Activated naive CD4-positive, alpha-beta T cell treated with anti-CD3 and anti-CD28 coated beads for 36 hours (primary cell): ENCODE measurements around the gene ARHGAP36. TPM values are rescaled to one million over a fixed set of nuclear protein-coding genes. Genes with fewer than 3 reads are reported as not detected.
A peak's percentile ranks its signal among the peaks of the same experiment; 100 is the strongest.

Experiments
- CTCF ChIA-PET: fragments of 350-600 bp; sonication (Branson Sonifier 250); formaldehyde crosslinking; loops from one replicate; lab custom pipeline; 2021; ENCODE audit warnings: antibody characterized with exemption; lab: Charles Lee
- DNase-seq: peaks from one replicate; pipeline ENCODE4 v3.0.0-alpha.2; 2020
- H3K27ac Mint-ChIP-seq: one replicate; pipeline ENCODE4 v1.8.0; 2021; ENCODE audit warnings: mild to moderate bottlenecking, mixed read lengths
- H3K27me3 Mint-ChIP-seq: one replicate; pipeline ENCODE4 v1.8.0; 2021; ENCODE audit warnings: low read depth, mixed read lengths
- H3K36me3 Mint-ChIP-seq: one replicate; pipeline ENCODE4 v1.8.0; 2021; ENCODE audit warnings: low read depth, mixed read lengths
- H3K4me1 Mint-ChIP-seq: one replicate; pipeline ENCODE4 v1.8.0; 2021; ENCODE audit warnings: low read depth, mixed read lengths
- H3K4me3 Mint-ChIP-seq: one replicate; pipeline ENCODE4 v1.8.0; 2021; ENCODE audit warnings: mild to moderate bottlenecking, moderate library complexity, mixed read lengths
- H3K9me3 Mint-ChIP-seq: one replicate; pipeline ENCODE4 v1.8.0; 2021; ENCODE audit warnings: mixed read lengths
- intact Hi-C: fragments of 100-400 bp; cut with micrococcal nuclease; formaldehyde crosslinking; loops from one replicate; pipeline ENCODE4 v1.15.1; 2023
- total RNA-seq, 2 experiments: library from RNA; stranded (reverse); gene quantifications; one replicate each; pipeline ENCODE4 v1.2.3, GENCODE V29; 2021

The ARHGAP36 gene, protein sequence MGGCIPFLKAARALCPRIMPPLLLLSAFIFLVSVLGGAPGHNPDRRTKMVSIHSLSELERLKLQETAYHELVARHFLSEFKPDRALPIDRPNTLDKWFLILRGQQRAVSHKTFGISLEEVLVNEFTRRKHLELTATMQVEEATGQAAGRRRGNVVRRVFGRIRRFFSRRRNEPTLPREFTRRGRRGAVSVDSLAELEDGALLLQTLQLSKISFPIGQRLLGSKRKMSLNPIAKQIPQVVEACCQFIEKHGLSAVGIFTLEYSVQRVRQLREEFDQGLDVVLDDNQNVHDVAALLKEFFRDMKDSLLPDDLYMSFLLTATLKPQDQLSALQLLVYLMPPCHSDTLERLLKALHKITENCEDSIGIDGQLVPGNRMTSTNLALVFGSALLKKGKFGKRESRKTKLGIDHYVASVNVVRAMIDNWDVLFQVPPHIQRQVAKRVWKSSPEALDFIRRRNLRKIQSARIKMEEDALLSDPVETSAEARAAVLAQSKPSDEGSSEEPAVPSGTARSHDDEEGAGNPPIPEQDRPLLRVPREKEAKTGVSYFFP
- total RNA-seq = not detected

DNA sequence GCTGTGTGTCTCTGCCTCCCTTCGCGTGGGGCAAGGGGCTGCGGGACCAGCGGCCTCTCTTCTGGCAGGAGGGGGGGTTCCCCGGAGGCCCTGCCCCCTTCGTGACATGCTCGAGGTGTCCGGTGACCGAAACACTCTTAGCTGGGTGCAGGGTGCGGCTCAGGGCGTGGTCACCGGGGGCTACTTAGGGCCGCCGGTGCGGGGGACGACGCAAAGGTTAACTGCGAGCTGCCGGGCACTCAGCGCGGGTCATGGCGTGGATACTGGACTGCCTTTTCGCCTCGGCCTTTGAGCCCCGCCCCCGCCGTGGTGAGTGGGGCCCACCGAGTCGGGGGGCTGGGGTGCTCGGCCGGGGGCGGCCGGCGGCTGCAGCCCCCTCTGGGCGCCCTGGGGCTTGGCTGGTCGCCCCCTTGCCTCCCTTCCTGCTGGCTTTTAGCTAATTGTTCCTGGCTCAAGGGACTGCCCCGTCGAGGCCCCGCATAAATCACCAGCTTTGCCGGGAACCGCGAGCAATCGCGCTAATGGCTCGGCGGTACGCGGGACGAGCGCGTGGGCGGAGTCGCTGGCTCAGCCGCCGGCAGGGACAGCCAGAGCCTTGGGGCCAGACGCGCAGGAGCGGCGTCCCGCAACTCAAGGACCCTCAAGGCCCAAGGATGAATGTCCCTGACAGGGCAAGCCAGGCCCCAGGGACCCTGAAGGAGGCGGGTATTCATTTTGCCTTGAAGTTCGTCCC is at the start of gene ARHGAP36:
TSS of gene ARHGAP36 (plus strand) at position 211 of the 733 bp plus-strand sequence. CDS start 23,320 bp downstream, outside the sequence.
- Mint-ChIP-seq H3K4me3 (no peak within 1 kb of the TSS), H3K27ac (no peak within 1 kb of the TSS), H3K4me1 (no peaks in the 10 kb centered on the region), H3K36me3 (no peaks in the 10 kb centered on the region), H3K9me3 (no peaks in the 10 kb centered on the region), H3K27me3 (peaks cover 17% of the 10 kb centered on the region)
- CTCF ChIA-PET = no interaction called here
- intact Hi-C loops = no loop called here
- DNase-seq = peak; percentile 6

DNA sequence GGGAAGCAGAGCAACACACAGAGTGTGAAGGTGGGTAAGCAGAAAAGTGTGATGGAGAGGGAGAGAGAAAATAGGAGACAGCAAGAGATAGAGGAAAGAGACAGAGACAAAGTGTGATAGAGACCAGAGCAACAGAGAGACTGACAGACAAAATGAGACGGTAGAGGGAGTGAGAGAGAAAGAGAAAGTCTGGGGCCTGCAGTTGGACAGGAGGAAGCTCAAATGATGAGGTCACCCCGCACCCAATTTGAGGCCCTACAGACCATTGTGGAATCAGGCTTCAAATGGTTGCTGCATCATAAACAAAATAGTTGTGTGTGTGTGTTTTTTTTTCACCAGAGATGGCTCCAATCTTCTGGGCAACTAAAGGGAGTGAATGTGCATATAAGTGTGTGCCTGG is 48.0 kb upstream of the ARHGAP36 start:
- H3K27me3 Mint-ChIP-seq = no peaks in the 10 kb centered on the region
- intact Hi-C loops = no loop called here
- CTCF ChIA-PET = no interaction called here
- no peaks in the 10 kb centered on the region for H3K4me1 Mint-ChIP-seq
- H3K9me3 Mint-ChIP-seq = no peaks in the 10 kb centered on the region
- DNase-seq = no peak
- no peak overlapping the region for H3K4me3 Mint-ChIP-seq
- no peak overlapping the region for H3K27ac Mint-ChIP-seq
- no peaks in the 10 kb centered on the region for H3K36me3 Mint-ChIP-seq

DNA sequence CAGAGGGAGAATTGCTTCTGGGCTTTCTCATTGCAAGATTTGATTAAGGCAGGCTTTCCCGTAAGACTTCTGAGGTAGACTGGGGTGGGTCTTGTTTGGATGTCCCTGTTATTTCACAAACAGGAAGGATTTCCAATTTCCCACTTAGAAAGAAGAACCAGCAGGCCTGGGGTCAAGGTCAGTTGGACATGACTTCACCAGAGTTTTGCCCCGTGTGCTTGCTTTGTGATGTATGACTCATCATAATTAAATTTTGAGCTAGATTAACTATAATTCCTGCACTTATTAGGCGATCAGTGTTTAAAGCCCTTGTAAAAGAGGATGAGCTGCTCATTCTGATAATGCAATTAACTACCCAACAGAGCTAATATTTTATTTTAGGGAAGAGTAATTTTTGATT is 32.8 kb upstream of the ARHGAP36 start:
- intact Hi-C loops = no loop called here
- CTCF ChIA-PET = no interaction called here
- no peak overlapping the region for H3K27ac Mint-ChIP-seq
- DNase-seq = no peak
- peaks cover 13% of the 10 kb centered on the region for H3K27me3 Mint-ChIP-seq
- H3K4me1 Mint-ChIP-seq = no peaks in the 10 kb centered on the region
- no peaks in the 10 kb centered on the region for H3K36me3 Mint-ChIP-seq
- H3K4me3 Mint-ChIP-seq = no peak overlapping the region
- H3K9me3 Mint-ChIP-seq = no peaks in the 10 kb centered on the region

- peaks cover 5% of the 10 kb centered on the region for H3K27me3 Mint-ChIP-seq
- CTCF ChIA-PET = no interaction called here
- no peak overlapping the region for H3K4me3 Mint-ChIP-seq
- no peak for DNase-seq
- no peaks in the 10 kb centered on the region for H3K9me3 Mint-ChIP-seq
- H3K36me3 Mint-ChIP-seq = no peaks in the 10 kb centered on the region
- H3K27ac Mint-ChIP-seq = no peak overlapping the region
- intact Hi-C loops = no loop called here
- no peaks in the 10 kb centered on the region for H3K4me1 Mint-ChIP-seq
Observed at GRCh38 chrX:131032354-131033230, 25.6 kb upstream of the ARHGAP36 start.

GRCh38 chrX:131034063-131034462 is 24.1 kb upstream of the ARHGAP36 start:
- Mint-ChIP-seq H3K4me1 (no peaks in the 10 kb centered on the region), H3K4me3 (no peak overlapping the region), H3K9me3 (no peaks in the 10 kb centered on the region), H3K27me3 (peaks cover 1% of the 10 kb centered on the region), H3K27ac (no peak overlapping the region), H3K36me3 (no peaks in the 10 kb centered on the region)
- intact Hi-C loops = no loop called here
- DNase-seq = no peak
- CTCF ChIA-PET = no interaction called here

GRCh38 chrX:131040781-131041180 is 17.4 kb upstream of the ARHGAP36 start:
- no peaks in the 10 kb centered on the region for H3K4me1 Mint-ChIP-seq
- no peak overlapping the region for H3K4me3 Mint-ChIP-seq
- H3K9me3 Mint-ChIP-seq = no peaks in the 10 kb centered on the region
- H3K27me3 Mint-ChIP-seq = peaks cover 9% of the 10 kb centered on the region
- no peaks in the 10 kb centered on the region for H3K36me3 Mint-ChIP-seq
- H3K27ac Mint-ChIP-seq = no peak overlapping the region
- CTCF ChIA-PET = no interaction called here
- no peak for DNase-seq
- intact Hi-C loops = no loop called here

DNA sequence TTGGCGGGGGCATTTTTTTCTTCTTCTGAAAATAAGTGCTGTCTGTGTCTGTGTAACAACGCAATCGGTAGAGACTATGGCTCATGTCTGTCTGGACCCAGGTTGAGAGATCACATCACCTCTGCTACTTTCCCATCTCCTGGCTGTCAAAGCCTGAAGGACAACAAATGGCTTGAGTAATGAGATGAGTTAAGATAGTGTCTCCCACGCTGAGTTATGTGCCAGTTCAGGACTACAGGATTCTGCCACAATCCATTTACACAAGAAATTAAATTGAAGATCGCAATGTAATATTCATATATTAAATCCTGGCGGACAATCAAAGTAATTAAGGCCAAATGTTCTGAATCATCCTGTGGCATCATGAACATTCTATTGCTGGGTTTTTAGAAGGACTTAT is 16.5 kb upstream of the ARHGAP36 start:
- no peaks in the 10 kb centered on the region for H3K36me3 Mint-ChIP-seq
- no peaks in the 10 kb centered on the region for H3K9me3 Mint-ChIP-seq
- CTCF ChIA-PET = no interaction called here
- DNase-seq = no peak
- no peak overlapping the region for H3K4me3 Mint-ChIP-seq
- intact Hi-C loops = no loop called here
- H3K27ac Mint-ChIP-seq = no peak overlapping the region
- H3K4me1 Mint-ChIP-seq = no peaks in the 10 kb centered on the region
- H3K27me3 Mint-ChIP-seq = peaks cover 13% of the 10 kb centered on the region

DNA sequence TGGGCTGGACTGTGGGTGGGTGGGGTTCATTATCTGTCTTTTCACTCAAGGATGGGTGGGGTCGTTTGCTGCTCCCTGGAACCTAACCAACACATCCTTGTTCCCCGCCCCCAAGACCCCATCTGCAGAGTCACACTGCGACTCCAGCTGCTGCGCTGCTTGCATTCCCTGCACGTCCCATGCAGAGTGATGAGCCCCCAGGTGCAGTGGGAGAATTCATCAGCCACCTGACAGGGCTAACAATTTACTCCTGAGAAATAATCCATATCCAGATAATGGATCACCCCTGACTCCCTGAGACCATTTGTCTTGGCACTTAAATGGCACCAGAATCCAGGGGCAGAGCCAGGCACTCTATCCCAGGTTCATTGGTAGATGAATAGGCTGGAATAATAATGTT is 12.4 kb upstream of the ARHGAP36 start:
- CTCF ChIA-PET = no interaction called here
- H3K4me1 Mint-ChIP-seq = no peaks in the 10 kb centered on the region
- H3K36me3 Mint-ChIP-seq = no peaks in the 10 kb centered on the region
- no peak for DNase-seq
- peaks cover 12% of the 10 kb centered on the region for H3K27me3 Mint-ChIP-seq
- H3K9me3 Mint-ChIP-seq = no peaks in the 10 kb centered on the region
- no peak overlapping the region for H3K4me3 Mint-ChIP-seq
- no peak overlapping the region for H3K27ac Mint-ChIP-seq
- intact Hi-C loops = no loop called here

DNA sequence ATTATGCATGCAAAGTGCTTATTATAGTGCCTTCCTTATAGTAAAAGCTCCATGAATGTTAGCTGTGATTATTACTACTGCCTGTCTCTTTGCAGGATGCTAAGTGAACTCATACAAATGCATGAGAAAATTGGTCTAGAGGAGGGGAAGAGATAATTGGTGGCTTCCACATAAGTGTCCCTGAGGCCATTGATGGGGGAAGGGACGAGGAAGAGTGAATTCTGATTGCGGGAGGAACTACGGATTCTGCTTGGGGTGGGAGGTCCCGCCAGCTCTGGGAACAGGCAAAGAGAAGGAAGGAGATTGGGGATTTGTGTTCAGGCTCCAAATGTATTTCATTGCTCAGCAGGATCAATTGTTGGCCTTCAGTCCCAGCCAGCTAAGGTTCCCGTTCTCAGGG is 11.6 kb upstream of the ARHGAP36 start:
- CTCF ChIA-PET = no interaction called here
- intact Hi-C loops = no loop called here
- peaks cover 9% of the 10 kb centered on the region for H3K27me3 Mint-ChIP-seq
- H3K36me3 Mint-ChIP-seq = no peaks in the 10 kb centered on the region
- no peaks in the 10 kb centered on the region for H3K9me3 Mint-ChIP-seq
- H3K4me3 Mint-ChIP-seq = no peak overlapping the region
- no peaks in the 10 kb centered on the region for H3K4me1 Mint-ChIP-seq
- no peak for DNase-seq
- no peak overlapping the region for H3K27ac Mint-ChIP-seq

DNA sequence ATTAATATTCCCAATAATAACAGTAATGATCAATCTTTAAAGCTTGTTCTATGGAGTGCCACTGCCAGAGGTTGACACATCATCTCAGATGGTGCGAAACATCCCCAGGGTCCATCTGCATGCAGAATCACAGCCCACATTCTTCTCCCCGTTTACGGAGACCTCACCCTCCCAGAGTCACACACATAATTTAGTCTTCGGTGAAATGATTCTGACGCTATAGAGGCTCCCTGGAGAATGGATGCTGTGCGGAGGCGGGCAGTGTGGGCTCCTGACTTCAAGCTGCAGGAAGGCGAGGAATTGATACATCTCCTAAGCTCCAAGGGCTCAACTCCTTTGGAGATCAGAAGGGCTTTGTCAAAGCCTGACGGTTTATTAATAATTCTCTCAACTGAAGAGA is 11.0 kb upstream of the ARHGAP36 start:
- Mint-ChIP-seq H3K9me3 (no peaks in the 10 kb centered on the region), H3K27me3 (peaks cover 9% of the 10 kb centered on the region), H3K36me3 (no peaks in the 10 kb centered on the region), H3K4me1 (no peaks in the 10 kb centered on the region), H3K27ac (no peak overlapping the region), H3K4me3 (no peak overlapping the region)
- intact Hi-C loops = no loop called here
- no peak for DNase-seq
- CTCF ChIA-PET = interaction anchor here (1.0 kb wide), 1 partner anchor 21 kb away, joined by 4 read pairs; no protein-coding TSS in a partner anchor

- Mint-ChIP-seq H3K4me1 (no peaks in the 10 kb centered on the region), H3K27me3 (no peaks in the 10 kb centered on the region), H3K9me3 (no peaks in the 10 kb centered on the region), H3K36me3 (no peaks in the 10 kb centered on the region), H3K27ac (no peak overlapping the region), H3K4me3 (no peak overlapping the region)
- intact Hi-C loops = no loop called here
- CTCF ChIA-PET = no interaction called here
- DNase-seq = no peak
Observed at GRCh38 chrX:131053076-131053475, 5.1 kb upstream of the ARHGAP36 start.

DNA sequence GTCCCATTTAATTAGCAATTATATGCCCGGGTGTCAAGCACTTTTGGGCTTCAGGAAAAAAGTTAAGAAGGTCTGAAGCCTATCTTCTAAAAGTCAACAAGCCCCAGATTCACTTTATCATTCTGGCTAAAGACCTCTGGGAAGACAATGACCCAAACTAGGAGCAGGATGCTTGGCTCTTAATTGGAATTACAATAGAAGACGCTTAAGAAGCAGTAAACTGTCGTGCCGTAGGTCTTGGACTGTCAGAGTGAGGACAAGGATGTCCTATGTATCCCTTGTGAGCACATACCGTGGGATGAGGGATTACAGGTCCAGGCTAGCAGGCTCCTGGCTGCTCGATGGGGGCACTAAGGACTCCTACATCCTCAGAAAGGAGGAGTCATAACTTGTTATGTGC is 3.2 kb upstream of the ARHGAP36 start:
- no peak for DNase-seq
- Mint-ChIP-seq H3K4me1 (no peaks in the 10 kb centered on the region), H3K9me3 (no peaks in the 10 kb centered on the region), H3K36me3 (no peaks in the 10 kb centered on the region), H3K4me3 (no peak overlapping the region), H3K27me3 (peaks cover 11% of the 10 kb centered on the region), H3K27ac (no peak overlapping the region)
- CTCF ChIA-PET = no interaction called here
- intact Hi-C loops = no loop called here
